ENCODE results near the gene AKAP8.
A peak's percentile ranks its signal among the peaks of the same experiment; 100 is the strongest.
"Not testable (repeated sequence)": the region's sequence is repeated elsewhere in the genome, so short reads cannot be mapped to it uniquely, and the experiment has no call there.

The AKAP8 gene

DNA sequence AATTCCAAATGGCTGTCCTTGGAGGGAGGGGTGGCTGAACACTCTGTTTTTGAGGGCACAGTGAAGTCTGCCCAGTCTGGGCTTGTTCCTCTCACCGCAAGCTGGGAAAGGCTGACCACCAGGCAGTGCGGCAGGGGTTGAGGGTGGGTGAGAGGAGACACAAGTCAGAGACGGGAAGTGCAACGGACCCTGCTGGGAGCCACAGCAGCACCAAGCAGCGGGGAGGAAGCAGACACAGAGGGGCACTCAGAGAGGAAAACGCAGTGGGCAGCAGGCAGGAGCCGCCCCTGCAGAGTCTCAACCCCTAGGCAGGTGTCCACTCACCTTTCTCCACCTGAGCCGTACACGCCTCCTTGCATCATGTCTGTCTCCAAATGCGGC is 23.6 kb upstream of the AKAP8 start:
- no peak for DNase-seq

DNA sequence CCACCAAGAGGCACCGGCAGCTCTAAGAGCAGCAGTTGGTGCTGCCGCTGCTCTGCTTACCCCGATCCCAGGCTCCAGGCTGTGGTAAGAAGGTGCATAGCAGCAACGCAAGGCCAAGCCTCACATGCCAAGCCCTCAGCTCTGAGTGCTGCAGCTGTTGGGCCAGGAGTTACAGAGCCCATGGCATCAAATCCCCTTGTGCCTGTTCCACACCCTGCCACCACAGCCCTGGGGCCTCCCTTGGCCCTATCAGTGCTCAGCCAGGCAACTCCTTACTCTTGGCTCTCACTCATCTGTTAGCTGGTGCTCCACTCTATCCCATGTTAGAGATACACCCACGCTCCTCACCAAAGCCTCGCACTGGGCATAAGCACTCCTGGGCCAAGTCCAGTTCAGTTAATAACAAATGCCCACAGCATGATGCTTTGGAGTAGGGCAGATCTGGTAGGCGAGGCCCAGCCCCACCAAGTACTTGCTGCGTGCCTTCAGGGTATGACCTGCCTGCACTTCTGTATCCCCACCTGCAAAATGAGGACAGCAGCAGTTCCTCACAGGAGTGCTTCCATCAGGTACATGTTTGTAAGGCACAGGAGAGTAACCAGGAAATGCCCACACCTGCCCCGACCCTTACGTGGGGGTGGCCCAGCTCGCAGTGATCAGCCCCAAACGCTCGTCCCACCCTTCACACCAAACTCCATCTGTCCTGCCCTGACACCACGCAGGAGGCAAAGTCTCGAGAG is 23.0 kb upstream of the AKAP8 start:
- DNase-seq: no peak

DNA sequence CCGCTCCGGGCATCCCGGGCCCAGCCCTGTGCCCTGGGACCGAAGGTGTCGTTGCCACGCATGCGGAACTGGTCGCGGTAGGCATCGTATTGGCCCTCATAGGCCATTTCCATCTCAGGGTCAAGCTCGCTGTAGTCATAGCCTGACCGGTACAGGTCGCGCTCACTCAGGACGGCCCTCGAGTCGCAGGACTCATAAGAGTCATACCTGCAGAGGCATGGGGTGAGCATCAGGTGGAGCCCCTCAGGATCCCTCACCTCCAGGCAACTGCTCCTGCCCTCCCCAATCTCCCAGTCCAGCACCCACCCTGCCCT is 21.8 kb upstream of the AKAP8 start:
- no peak for DNase-seq

DNA sequence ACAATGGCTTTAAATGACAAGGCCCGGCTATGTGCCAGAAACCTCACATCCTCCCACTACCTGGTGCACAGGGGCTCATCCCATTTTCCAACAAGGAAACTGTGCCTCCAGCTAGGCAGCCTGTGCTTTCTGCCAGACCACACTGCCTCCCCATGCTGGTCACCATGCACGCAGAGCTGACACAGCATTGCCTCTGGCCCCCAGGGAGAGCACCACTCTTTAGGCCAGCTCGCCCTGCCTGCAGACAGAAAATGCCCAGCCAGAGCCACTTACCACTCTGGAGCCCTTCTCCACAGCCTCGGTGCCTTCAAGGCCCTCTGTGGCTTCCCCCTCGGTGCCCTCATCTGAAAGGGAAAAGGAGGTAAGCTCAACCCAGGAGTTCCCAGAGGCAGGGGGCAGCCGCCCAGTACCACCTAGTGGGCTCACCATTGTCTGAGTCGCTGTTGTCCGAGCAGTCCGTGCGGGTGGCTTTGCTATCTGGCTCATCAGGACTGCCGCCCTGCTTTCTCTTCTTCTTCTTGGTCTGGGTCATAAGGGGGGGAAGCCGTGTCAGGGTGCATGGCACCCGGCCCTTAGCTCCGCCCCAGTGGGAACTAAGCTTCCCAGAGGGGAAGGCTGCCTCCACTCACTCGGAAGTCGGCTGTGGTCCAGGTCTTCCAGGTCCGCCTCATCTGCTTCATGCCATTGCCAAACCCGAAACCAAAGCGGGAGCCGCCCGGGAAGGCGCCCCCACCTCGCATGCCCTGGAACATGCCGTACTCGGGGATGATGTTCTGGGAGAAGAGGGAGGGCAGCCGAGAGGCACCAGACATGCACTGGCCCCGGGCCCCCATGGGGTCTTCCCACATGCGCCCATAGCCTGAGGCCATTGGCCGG is 21.2 kb upstream of the AKAP8 start:
- DNase-seq: no peak

DNA sequence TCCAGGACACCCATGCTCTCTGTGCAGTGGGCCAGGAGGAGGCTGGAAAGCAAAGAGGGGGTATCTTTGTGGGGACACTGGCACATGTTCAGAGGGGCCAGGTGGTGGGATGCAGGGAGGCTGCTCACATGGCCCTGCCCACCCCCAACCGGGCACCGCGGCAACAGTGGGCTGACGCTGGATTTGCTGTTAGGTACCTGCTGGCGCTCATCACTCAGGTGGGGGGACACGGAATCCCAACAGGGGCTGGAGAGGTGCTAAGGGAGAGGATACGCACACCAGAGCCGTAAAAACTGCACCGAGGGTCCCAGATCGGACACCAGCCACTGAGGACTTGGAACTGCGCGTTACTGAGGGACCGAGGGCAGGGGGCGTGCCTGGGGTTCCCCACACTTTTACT is 20.0 kb upstream of the AKAP8 start:
- DNase-seq: no peak

DNA sequence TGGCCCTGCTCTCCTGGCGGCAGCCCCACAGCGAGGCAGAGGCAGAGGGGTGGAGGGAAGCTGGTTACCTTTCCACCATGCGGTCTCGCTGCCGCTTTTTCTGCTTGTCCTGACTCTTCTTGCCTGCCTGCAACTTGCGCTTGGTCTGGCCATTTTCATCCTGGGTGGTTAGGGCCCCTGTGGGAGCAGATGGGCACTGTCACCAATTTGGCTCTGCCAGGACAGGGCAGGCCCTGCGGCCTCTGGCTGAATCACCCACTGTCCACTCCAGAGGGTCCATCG is 19.6 kb upstream of the AKAP8 start:
- DNase-seq: no peak

DNA sequence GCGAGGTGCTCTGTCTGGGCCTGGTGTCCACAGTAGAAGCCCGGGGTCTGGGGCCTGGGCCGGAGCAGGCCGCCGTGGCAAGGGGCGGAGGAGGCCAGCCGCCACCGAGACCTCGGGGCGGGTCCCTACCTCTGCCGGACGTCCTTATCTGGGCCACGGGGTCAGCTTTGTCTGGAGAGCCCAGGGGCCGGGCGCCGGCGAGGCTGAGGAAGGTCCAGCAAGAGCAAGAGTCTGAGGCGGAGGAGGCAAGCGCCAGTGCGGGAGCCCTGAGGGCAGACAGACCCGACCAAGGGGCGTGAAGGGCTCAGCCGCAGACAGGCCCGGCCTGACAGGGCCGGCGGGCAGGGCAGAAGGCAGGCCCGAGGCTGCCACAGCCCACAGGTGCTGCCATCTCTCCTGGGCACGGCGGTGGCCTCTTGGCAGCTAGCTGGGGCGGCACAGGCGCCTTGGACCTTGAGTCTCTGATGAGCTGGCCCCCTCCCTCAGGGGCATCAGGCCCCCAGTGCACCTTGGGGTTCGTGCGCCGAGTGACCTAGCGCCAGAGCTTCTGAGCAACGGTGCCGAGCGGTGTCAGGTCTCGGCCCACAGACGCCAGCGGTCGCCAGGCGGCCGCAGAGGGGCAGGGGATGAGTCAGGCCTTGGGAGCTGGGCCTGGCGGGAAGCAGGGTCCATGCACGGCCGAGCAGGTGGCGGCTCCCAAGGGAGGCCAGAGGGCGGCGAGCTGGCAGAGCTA is 19.1 kb upstream of the AKAP8 start:
- DNase-seq: no peak

DNA sequence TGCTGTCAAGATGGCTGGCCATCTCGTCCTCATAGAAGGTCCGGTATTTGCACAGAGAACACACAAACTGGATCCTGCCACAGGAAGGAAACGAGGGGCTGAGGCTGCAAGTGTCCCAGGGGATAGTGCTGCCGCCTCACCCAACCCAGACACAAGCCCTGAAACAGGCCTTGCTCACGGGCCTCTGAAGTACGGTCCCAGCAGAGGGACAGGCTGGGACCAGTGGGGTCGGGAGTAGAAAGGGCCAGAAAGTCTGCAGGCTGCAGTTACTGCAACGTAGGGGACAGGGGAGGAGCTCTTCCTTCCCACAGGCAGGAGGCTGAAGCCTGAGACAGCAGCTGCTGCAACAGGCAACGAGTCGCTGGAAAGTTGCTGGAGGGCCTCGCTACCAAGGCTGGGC is 18.2 kb upstream of the AKAP8 start:
- no peak for DNase-seq

DNA sequence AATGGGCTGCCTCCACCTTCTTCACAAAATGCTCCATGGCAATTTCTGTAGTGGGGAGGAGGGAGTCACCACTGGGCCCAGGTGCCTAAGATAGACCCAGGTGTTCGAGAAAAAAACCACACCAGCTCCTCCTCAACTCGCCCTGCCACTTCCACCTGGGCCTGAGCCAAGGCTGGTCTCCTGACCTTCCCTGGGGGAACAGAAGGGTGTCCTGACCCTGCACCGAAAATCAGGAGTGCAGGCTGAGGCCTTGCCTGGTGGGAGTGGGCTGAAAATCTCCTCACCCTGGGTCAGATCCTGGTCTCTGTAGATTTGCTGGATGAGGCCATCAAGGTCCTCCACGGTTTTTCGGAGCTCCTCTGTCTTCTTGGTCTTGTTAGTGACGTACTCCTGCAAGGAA is 17.6 kb upstream of the AKAP8 start:
- no peak for DNase-seq

DNA sequence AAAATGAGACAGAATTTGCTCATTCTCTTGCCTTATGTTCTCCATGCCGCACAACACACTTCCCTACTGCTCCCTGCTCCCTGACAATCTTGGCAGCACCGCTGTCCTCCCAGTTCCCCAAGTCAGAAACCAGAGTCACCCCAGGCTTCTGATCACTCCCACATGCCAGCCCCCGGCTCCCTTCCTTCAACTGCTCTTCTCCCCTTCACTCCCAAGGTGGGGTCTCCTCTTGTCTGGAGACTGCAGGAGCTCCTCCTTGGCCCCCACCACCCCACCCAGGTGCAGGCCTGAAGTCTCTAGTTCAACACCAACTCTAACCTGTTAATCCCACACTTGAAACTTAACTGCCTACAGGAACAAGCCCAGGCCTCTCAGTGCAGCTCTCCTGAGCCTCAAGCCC is 16.8 kb upstream of the AKAP8 start:
- no peak for DNase-seq

DNA sequence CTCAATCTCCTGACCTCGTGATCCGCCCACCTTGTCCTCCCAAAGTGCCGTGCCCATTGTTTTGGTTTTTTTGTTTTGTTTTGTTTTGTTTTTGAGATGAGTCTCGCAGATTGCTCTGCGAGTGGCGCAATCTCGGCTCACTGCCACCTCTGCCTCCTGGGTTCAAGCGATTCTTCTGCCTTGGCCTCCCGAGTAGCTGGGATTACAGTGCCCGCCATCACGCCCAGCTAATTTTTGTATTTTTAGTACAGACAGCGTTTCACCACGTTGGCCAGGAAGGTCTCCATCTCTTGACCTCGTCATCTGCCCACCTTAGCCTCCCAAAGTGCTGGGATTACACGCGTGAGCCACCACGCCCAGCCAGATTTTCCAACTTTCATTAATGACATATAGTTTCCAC is 15.7 kb upstream of the AKAP8 start:
- not testable (repeated sequence) for DNase-seq

DNA sequence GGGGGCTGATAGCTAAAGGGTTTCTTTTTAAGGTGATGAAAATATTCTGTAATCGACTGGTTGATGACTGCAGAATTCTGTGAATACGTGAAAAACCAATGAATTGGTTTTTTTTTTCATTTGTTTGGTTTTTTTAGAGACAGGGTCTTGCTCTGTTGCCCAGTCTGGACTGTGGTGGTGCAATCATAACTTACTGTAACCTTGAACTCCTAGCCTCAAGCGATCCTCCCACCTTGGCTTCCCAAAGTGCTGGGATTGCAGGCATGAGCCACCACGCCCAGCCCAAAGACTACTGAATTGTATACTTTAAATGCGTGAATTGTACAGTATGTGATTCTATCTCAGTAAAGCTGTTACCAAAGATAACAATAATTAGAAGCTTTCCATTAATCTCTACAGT is 14.8 kb upstream of the AKAP8 start:
- DNase-seq: no peak

DNA sequence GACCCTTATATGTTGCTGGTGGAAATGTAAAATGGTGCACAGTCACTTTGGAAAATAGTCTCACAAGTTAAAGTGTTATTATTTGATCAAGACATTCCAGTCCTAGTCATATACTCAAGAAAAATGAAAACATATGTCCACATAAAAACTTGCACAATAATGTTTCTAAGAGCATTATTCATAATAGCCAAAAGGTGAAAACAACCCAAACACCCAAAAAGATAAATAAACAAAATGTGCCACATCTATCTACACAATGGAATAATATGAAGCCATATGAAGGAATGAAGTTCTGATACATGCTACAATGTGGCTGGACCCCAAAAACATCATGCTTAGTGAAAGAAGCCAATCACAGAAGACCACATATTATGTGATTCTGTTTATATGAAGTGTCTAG is 14.4 kb upstream of the AKAP8 start:
- no peak for DNase-seq

DNA sequence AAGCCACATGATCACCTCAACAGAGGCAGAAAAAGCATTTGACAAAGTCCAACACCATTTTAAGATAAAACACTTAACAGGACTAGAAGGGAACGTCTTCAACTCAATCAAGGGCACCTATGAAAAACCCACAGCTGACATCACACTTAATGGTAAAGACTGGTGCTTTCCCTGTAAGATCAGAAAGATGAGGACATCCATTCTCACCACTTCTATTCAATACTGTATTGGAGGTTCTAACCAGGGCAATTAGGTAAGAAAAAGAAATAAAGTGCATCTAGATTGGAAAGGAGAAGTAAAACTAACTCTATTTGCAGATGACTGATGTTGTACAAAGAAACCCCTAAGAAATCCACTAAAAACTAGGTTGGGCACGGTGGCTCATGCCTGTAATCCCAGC is 11.2 kb upstream of the AKAP8 start:
- no peak for DNase-seq

DNA sequence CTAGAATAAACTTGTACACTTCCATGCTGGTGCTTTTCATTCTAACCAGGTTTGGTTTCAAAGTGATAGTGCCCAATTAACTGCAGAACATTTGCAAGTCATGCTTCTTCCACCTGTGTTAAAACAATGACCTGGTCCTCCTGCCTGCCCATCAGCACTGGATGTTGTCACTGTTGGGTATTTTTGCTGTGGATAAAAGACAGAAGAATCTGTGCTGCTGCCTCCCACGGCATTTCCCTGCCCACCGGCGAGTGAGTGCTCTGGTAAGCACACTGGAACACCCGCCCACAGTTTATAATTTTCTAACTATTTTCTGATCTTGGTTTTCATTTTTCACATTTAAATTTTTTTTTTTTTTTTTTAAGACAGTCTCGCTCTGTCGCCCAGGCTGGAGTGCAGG is 2.3 kb upstream of the AKAP8 start:
- DNase-seq: no peak

DNA sequence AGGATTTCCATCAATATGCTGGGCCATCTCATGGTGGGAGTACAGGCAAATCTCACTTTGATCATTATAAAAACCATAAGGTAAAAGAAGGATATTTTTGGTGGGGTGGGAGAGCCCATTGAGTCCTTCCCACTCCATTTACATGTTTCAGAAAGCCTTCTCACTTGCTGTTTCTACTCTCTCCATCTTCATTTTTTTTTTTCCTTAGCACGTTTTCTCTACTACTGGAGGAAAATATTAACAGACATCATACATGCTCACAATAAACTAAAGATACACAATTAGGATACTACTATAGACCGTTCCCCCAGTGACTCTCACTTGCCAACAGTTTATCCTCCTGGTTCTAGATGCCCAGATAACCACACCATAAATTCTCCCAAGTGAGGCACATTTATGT is 1.8 kb upstream of the AKAP8 start:
- no peak for DNase-seq

DNA sequence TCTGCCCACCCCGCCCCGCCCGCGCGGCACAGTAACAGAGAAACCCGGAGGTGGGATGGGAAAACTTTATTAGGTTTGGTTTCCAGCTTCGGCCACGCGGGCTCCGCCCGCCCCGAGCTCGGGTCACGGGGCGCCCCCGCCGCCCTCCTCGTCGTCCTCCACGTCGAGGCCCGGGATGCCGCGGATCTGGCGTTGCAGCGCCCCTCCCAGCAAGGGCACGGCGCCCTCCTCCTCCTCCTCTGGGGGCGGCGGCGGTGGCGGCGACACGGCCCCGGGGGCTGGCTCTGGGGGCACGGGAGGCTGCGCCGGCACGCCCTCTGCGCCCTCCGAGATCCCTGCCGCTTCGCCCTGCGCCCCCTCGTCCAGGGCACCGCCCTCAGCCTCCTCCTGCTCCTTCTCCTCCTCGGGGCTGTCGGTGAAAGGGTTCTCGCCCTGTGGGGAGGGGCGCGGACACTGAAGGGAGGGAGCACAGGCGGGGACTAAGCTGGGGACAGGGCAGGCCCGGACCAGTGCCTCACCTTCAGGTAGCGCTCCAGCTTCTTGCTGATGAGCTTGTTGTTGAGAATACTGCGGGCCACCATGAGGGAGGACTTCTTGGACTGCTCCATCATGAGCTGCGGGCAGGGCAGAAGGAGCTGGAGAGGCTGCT is 536 bp upstream of the AKAP8 start:
- DNase-seq: no peak

DNA sequence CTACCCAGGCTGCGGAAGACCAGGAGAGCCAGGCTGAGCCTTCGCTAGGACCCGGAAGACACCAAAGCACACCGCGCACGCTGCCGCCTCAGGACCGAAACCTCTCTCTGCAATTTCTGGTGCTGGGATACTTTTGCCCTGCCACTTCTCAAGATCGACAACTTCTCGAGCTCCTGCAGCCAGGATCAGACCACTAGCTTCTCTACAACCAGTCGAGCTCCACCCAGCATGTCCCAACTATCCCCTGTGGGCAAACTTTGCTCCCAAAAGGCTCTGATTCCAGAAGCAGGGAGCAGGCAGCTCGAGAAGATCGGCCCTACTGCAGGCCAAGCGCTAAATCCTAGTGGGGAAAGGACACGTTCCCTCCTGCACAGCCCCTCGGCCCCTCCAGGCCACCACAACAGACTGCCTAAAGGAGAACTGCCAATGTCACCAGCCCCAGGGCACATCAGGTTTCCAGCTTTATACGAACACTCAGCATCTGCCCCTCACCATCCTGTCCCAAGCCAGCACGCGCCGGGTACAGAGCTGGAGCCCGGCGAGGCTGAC is 979 bp downstream of the AKAP8 start:
- DNase-seq: peak; percentile 28

DNA sequence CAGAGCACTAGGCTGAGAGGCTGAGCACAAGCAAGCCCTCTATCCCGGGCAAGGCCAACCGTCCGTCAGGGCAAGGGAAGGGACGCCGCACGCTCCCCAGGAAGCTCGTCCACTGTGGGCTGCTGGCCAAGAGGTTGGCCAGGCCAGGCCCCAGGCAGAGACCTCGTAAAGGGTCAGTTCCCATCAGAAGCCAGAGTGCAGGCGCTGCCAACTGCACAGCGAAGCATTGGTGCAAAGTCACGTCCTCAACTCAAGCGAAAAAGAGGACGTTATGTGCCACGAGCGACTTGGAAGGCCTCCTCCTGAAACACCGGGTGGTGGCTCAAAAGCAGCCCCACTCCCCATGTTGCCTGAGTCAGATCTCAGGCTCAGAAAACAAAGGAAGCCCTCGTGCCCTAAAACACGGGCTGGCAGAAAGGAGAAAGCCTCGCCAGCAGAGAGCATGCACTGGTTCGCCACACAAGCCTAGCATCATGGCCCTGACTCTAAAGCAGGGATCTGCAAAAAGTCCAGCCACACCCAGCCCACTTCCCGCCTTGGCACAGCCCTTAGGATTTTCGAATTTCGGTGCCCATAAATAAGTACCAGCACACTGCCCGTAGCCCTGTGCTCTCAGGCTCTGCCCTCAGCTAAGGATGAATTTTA is 4.7 kb downstream of the AKAP8 start:
- no peak for DNase-seq

DNA sequence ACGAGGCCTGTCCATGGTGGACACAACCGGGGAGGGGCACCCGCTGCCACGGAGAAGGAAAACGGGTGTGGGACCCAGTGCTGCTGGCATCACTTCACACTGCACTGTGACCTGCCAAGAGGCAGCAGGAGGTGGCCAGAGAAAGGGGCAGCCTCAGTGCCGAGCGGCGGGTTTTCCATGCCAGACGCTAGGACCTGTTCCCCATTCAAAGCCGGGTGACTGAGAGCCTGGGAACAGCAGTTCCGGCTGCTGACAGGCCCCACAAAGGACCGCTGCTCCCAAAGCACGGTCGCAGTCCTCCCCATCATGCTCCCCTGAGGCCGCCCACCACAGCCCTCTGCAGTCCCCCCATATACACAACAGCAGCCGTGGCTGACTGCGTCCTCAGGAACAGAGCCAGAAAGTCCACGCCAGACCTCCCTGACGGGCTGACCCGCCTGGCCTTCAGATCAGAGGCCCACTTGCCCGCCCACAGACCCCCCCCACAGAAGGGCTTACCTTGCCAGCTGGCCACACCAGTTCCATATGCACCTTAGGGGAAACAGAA is 5.4 kb downstream of the AKAP8 start:
- no peak for DNase-seq

DNA sequence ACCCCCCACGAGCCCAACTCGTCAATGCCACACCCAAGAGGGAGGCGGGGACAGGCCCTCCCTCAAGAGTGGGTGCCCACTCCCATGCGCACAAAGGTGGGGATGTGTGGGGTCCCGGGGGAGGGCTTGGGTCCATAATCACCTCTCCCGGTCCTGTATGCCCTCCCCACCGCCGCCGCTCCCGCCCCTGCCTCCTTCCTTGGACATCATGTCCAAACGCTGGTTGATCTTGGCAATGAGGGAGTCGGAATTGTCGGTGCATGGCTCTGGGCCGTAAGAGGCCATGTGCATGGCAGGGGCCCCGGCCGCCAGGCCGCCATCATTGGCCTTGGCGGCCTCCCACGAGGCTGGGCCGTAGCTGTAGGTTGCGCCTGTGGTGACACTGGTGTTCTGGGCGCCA is 5.9 kb downstream of the AKAP8 start:
- DNase-seq: no peak

DNA sequence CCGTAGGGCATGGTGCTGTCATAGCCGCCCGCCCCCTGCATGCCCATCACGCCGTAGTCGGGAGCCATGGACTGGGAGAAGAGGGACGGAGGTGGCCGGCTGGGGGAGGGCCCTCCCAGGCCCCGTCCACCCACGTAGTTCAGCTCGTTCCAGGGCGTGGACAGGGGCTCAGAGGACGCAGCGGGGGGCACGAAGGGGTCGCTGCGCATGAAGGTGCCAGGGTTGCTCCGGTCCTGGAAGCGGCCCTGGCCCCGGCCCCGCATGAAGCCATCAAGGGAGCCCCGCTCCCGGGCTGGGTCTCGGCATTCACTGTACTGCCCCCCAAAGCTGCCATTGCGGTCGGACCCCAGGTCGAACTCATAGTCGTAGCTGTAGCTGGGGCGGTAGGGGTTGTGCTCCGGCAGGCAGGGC is 6.7 kb downstream of the AKAP8 start:
- DNase-seq: no peak

DNA sequence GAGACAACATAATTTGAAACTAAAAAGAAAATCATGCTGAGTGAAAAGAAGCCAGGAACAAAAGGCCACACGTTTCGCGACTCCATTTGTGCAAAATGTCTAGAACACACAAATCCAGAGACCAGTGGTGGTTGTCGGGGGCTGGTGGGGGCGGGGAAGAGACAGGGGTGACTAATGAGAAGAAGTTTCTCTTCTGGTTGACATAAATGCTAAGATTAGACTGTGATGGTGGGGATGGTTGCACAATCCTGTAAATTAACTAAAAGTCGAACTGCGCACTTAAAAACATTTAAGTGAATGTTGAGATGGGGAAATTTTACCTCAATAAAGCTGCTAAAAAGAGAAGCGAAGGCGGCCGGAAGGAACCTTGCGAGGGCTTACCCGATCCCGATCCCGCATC is 7.1 kb downstream of the AKAP8 start:
- no peak for DNase-seq

Measured in effector CD4-positive, alpha-beta T cell (primary cell).